ENCODE data around the gene TSPYL6. TPM values are rescaled to one million over a fixed set of nuclear protein-coding genes. Genes with fewer than 3 reads are reported as not detected.
"Not testable (repeated sequence)": the region's sequence is repeated elsewhere in the genome, so short reads cannot be mapped to it uniquely, and the experiment has no call there.

TSPYL6 gene
- not detected for total RNA-seq
- long read RNA-seq = 0 reads

- ATAC-seq (no peak), DNase-seq (no peak)
- intact Hi-C loops (cut with DNase I) = no loop called here
These were observed at the start of gene TSPYL6 for GRCh38 chr2:54256091-54256694. TSPYL6 (minus strand) TSS chr2:54256229; CDS start chr2:54256151, 78 bp downstream.

- DNase-seq (no peak), ATAC-seq (no peak)
- intact Hi-C loops (cut with DNase I) = no loop called here
These were observed 47.6 kb upstream of the TSPYL6 start for GRCh38 chr2:54303631-54304030.

GRCh38 chr2:54298514-54298913 is 42.5 kb upstream of the TSPYL6 start:
- DNase-seq (no peak), ATAC-seq (no peak)
- intact Hi-C loops (cut with DNase I) = no loop called here

GRCh38 chr2:54295911-54296310 is 39.9 kb upstream of the TSPYL6 start:
- DNase-seq (no peak), ATAC-seq (no peak)
- intact Hi-C loops (cut with DNase I) = no loop called here

GRCh38 chr2:54294665-54295064 is 38.6 kb upstream of the TSPYL6 start:
- ATAC-seq; DNase-seq; intact Hi-C loops (cut with DNase I): not testable (repeated sequence)

GRCh38 chr2:54290356-54291025 is 34.5 kb upstream of the TSPYL6 start:
- ATAC-seq (peak in 1 of 2 donors; percentile 30), DNase-seq (no peak)
- intact Hi-C loops (cut with DNase I) = no loop called here

GRCh38 chr2:54289917-54290316 is 33.9 kb upstream of the TSPYL6 start:
- ATAC-seq (no peak), DNase-seq (no peak)
- intact Hi-C loops (cut with DNase I) = no loop called here

GRCh38 chr2:54287532-54287931 is 31.5 kb upstream of the TSPYL6 start:
- intact Hi-C loops (cut with DNase I) = no loop called here
- ATAC-seq (peak; percentile 30 to 33), DNase-seq (peak; percentile 23)

GRCh38 chr2:54285451-54285850 is 29.4 kb upstream of the TSPYL6 start:
- ATAC-seq = no peak
- no peak for DNase-seq
- intact Hi-C loops (cut with DNase I) = no loop called here

- intact Hi-C loops (cut with DNase I) = no loop called here
- ATAC-seq = no peak
- no peak for DNase-seq
These were observed 28.8 kb upstream of the TSPYL6 start for GRCh38 chr2:54284826-54285225.

GRCh38 chr2:54279385-54279784 is 23.4 kb upstream of the TSPYL6 start:
- intact Hi-C loops (cut with DNase I) = no loop called here
- DNase-seq (no peak), ATAC-seq (no peak)

GRCh38 chr2:54275541-54275940 is 19.5 kb upstream of the TSPYL6 start:
- intact Hi-C loops (cut with DNase I) = no loop called here
- DNase-seq = no peak

GRCh38 chr2:54274781-54275242 is 18.8 kb upstream of the TSPYL6 start:
- DNase-seq (no peak), ATAC-seq (peak in 1 of 2 donors; percentile 38)
- intact Hi-C loops (cut with DNase I) = no loop called here

More at GRCh38 chr2:54275541-54275940, 19.5 kb upstream of the TSPYL6 start:
- ATAC-seq = no peak

- ATAC-seq (no peak), DNase-seq (no peak)
- intact Hi-C loops (cut with DNase I) = no loop called here
These were observed 16.0 kb upstream of the TSPYL6 start for GRCh38 chr2:54271843-54272627.

GRCh38 chr2:54271189-54271588 is 15.2 kb upstream of the TSPYL6 start:
- DNase-seq = no peak
- intact Hi-C loops (cut with DNase I) = no loop called here
- no peak for ATAC-seq

GRCh38 chr2:54267577-54267976 is 11.5 kb upstream of the TSPYL6 start:
- DNase-seq (no peak), ATAC-seq (no peak)
- intact Hi-C loops (cut with DNase I) = no loop called here

GRCh38 chr2:54265081-54265480 is 9.1 kb upstream of the TSPYL6 start:
- intact Hi-C loops (cut with DNase I); DNase-seq; ATAC-seq: not testable (repeated sequence)

GRCh38 chr2:54262015-54262765 is 6.2 kb upstream of the TSPYL6 start:
- intact Hi-C loops (cut with DNase I) = no loop called here
- no peak for DNase-seq
- ATAC-seq = peak in 1 of 2 donors; percentile 36

- DNase-seq (no peak), ATAC-seq (no peak)
- intact Hi-C loops (cut with DNase I) = no loop called here
These were observed 5.5 kb upstream of the TSPYL6 start for GRCh38 chr2:54261537-54261936.
